Esophagus squamous epithelium (tissue), 5 donors: ENCODE measurements around the gene TCERG1L. TPM values are rescaled to one million over a fixed set of nuclear protein-coding genes. Genes with fewer than 3 reads are reported as not detected.

Experiments
- DNase-seq: peaks from one replicate; lab custom pipeline; 2025; lab: John Stamatoyannopoulos, UW
- H3K27ac ChIP-seq, 4 donors: fragments of 200-600 bp; sonication (generic); one replicate each; pipeline ENCODE4 v1.5.1; 2016 to 2019; ENCODE audit warnings: mild to moderate bottlenecking in 1 of 4
- H3K27me3 ChIP-seq, 4 donors: fragments of 200-600 bp; sonication (generic); 1 replicate in 3 of 4; 2 replicates in 1 of 4; pipeline versions ENCODE4 v1.5.1 to v1.6.0; 2017 to 2021; ENCODE audit warnings: antibody characterized with exemption in 1 of 4
- H3K36me3 ChIP-seq, 3 donors: fragments of 200-600 bp; sonication (generic); one replicate each; pipeline ENCODE4 v1.5.1; 2016 to 2019
- H3K4me1 ChIP-seq, 3 donors: fragments of 200-600 bp; sonication (generic); one replicate each; pipeline ENCODE4 v1.5.1; 2017 to 2019
- H3K4me3 ChIP-seq, 4 donors: fragments of 200-600 bp; sonication (generic); 1 replicate in 3 of 4; 2 replicates in 1 of 4; pipeline ENCODE4 v1.5.1; 2016 to 2019; ENCODE audit warnings: mild to moderate bottlenecking in 2 of 4, moderate library complexity in 1 of 4
- H3K9me3 ChIP-seq, 3 donors: fragments of 200-600 bp; sonication (generic); one replicate each; pipeline ENCODE4 v1.5.1; 2016 to 2019
- POLR2A ChIP-seq, 4 donors: fragments of 450-650 bp; IDR thresholded peaks; one replicate each; pipeline ENCODE4 v1.6.1; 2017; ENCODE audit warnings: antibody characterized with exemption in 4 of 4, mild to moderate bottlenecking in 4 of 4, moderate library complexity in 3 of 4
- WGBS, 2 donors: methylation state at CpG; one replicate each; pipeline ENCODE4 v1.1.5; 2018; 5-methylcytosine and 5-hydroxymethylcytosine counted together
- intact Hi-C: fragments of 100-400 bp; cut with DNase I; formaldehyde crosslinking; loops from one replicate; pipeline ENCODE4 v1.15.0; 2022
- total RNA-seq, 4 donors: library from RNA; depleted of rRNA; stranded (reverse); fragments of >200 nt; gene quantifications; one replicate each; pipeline ENCODE4 v1.1.0, GENCODE V29; 2016
- TF ChIP-seq, protein P1 (sequence below), 6 experiments: fragments of 450-650 bp in 4 of 6; fragments of 200-600 bp in 2 of 6; sonication (generic) in 2 of 6; IDR thresholded peaks; one replicate each; pipeline ENCODE4 v1.5.1; 2016 to 2019; ENCODE audit warnings: antibody characterized with exemption in 6 of 6, mild to moderate bottlenecking in 4 of 6, moderate library complexity in 4 of 6
- donor health status: DM: yes; HTN: yes; CAD: no.

TCERG1L gene
- total RNA-seq, 4 donors from 2014 or later: 0.12 to 2.9 (median 0.48) TPM

GRCh38 chr10:131290781-131291180, 20.7 kb downstream of the TCERG1L start:
- Histone ChIP-seq H3K9me3 (no peaks in the 10 kb centered on the region), H3K27me3 (no peaks in the 10 kb centered on the region), H3K4me1 (no peaks in the 10 kb centered on the region), H3K4me3 (no peak overlapping the region), H3K27ac (no peak overlapping the region), H3K36me3 (no peaks in the 10 kb centered on the region)
- no peak for TF ChIP-seq POLR2A (IDR thresholded peaks at IDR 0.05)
- TF ChIP-seq, protein P1, sequence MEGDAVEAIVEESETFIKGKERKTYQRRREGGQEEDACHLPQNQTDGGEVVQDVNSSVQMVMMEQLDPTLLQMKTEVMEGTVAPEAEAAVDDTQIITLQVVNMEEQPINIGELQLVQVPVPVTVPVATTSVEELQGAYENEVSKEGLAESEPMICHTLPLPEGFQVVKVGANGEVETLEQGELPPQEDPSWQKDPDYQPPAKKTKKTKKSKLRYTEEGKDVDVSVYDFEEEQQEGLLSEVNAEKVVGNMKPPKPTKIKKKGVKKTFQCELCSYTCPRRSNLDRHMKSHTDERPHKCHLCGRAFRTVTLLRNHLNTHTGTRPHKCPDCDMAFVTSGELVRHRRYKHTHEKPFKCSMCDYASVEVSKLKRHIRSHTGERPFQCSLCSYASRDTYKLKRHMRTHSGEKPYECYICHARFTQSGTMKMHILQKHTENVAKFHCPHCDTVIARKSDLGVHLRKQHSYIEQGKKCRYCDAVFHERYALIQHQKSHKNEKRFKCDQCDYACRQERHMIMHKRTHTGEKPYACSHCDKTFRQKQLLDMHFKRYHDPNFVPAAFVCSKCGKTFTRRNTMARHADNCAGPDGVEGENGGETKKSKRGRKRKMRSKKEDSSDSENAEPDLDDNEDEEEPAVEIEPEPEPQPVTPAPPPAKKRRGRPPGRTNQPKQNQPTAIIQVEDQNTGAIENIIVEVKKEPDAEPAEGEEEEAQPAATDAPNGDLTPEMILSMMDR (IDR thresholded peaks at IDR 0.05): no peak
- intact Hi-C loops: no loop called here
- DNase-seq: no peak
- WGBS, 2 donors: 56 to 67% methylated on average over 7 of the region's 7 CpGs

DNA sequence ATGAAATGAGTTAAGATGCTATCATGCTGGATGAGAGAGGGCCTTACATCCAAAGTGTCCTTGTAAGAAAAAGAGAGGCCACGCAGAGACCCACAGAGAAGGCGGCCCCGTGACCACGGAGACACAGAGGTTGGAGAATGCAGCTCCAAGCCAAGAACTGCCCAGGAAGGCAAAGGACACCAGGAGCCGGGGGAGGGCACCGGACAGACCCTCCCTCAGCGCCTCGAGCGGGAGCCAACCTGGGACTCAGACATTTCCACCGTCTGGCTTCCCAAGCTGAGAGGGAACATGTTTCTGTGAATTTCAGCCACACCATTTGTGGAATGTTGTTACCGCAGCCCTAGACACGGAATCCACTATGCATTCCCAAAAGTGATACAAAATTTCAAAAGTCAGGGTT, 22.9 kb downstream of the TCERG1L start:
- no peaks in the 10 kb centered on the region for H3K4me1 ChIP-seq
- intact Hi-C loops: no loop called here
- no peak for TF ChIP-seq POLR2A (IDR thresholded peaks at IDR 0.05)
- TF ChIP-seq, protein P1 (IDR thresholded peaks at IDR 0.05): no peak
- H3K4me3 ChIP-seq: no peak overlapping the region
- WGBS, 2 donors: 86 to 93% methylated on average over 12 of the region's 12 CpGs
- no peak overlapping the region for H3K27ac ChIP-seq
- no peak for DNase-seq
- H3K27me3 ChIP-seq: no peaks in the 10 kb centered on the region
- no peaks in the 10 kb centered on the region for H3K36me3 ChIP-seq
- H3K9me3 ChIP-seq: no peaks in the 10 kb centered on the region

DNA sequence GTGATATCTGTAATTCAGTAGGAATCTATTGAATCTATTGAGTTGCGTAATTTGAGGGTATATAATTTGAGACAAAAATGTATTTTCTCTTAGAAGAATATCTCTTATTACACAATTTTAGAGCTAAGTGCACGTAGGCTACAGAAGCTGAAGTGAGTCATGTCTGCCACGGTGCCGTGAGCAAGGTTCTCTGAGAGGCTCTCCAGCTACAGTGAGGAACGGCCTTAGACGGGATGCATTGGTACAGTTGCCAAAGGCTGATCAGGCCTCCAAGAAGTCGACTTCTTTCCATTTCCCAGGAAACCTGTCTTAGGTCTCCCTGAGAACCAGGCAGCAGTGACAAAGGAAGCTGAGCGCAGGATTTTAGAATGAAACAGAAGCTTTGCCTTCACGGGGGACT, 28.6 kb downstream of the TCERG1L start:
- 84 to 87% methylated on average over 9 of the region's 9 CpGs for WGBS, 2 donors

GRCh38 chr10:131280101-131280500, 31.4 kb downstream of the TCERG1L start:
- no peak overlapping the region for H3K27ac ChIP-seq
- no peak overlapping the region for H3K4me3 ChIP-seq
- H3K4me1 ChIP-seq: no peaks in the 10 kb centered on the region
- no peak for DNase-seq
- intact Hi-C loops: no loop called here
- H3K27me3 ChIP-seq: peaks cover 0 to 7% (median 0%) of the 10 kb centered on the region in 4 donors
- WGBS, 2 donors: 0 to 38% methylated on average over 1 of the region's 1 CpG
- no peaks in the 10 kb centered on the region for H3K36me3 ChIP-seq
- TF ChIP-seq POLR2A (IDR thresholded peaks at IDR 0.05): no peak
- TF ChIP-seq, protein P1 (IDR thresholded peaks at IDR 0.05): no peak
- no peaks in the 10 kb centered on the region for H3K9me3 ChIP-seq

More for the DNA sequence above, 28.6 kb downstream of the TCERG1L start:
- Histone ChIP-seq H3K4me1 (no peaks in the 10 kb centered on the region), H3K9me3 (no peaks in the 10 kb centered on the region), H3K36me3 (no peaks in the 10 kb centered on the region), H3K27ac (no peak overlapping the region), H3K4me3 (no peak overlapping the region), H3K27me3 (peaks cover 0 to 7% (median 0%) of the 10 kb centered on the region in 4 donors)
- no peak for DNase-seq
- intact Hi-C loops: no loop called here
- TF ChIP-seq, protein P1 (IDR thresholded peaks at IDR 0.05): no peak
- no peak for TF ChIP-seq POLR2A (IDR thresholded peaks at IDR 0.05)

DNA sequence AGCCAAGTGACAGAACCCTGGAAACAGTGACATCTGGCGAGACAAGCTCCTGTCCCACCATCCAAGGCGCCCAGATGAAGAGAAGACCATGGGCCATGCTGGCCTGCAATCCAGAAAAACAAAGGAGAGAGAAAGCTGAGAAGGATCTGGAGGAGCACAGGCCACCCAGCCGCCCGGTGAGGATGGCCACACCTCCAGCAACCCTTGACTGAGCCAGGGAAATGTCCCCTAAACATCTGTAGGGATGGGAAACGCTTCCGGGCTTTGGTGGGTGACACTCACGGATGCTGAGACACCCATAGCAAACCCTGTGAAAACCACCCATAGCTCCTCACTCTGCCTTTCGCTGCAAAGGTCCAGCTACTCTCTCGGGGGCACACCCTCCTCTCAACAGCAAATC, 32.0 kb downstream of the TCERG1L start:
- TF ChIP-seq POLR2A (IDR thresholded peaks at IDR 0.05): no peak
- TF ChIP-seq, protein P1 (IDR thresholded peaks at IDR 0.05): no peak
- H3K4me1 ChIP-seq: no peaks in the 10 kb centered on the region
- no peaks in the 10 kb centered on the region for H3K36me3 ChIP-seq
- no peak overlapping the region for H3K27ac ChIP-seq
- WGBS, 2 donors: 76 to 86% methylated on average over 6 to 8 of the region's 9 CpGs
- H3K9me3 ChIP-seq: no peaks in the 10 kb centered on the region
- intact Hi-C loops: no loop called here
- H3K4me3 ChIP-seq: no peak overlapping the region
- DNase-seq: no peak
- H3K27me3 ChIP-seq: peaks cover 0 to 7% (median 0%) of the 10 kb centered on the region in 4 donors
